Left lung (tissue), 10 donors: Measurements from ENCODE around the gene PROKR1. TPM values are rescaled to one million over a fixed set of nuclear protein-coding genes. Genes with fewer than 3 reads are reported as not detected.

Experiments
- ATAC-seq: fragments of 200-7000 bp; cut with Tn5 transposase; one replicate; pipeline ENCODE4 v1.9.1; 2020; ENCODE audit warnings: moderate library complexity
- DNase-seq, 4 donors: peaks; one replicate each; pipeline ENCODE4 v3.0.0-alpha.2; 2013 to 2020
- H3K27ac ChIP-seq, 2 donors: fragments of 200-600 bp; sonication (generic) in 1 of 2; one replicate each; pipeline versions ENCODE4 v1.5.0 to v1.8.0; 2020 to 2021
- H3K27me3 ChIP-seq, 2 donors: fragments of 200-600 bp; sonication (generic) in 1 of 2; one replicate each; pipeline versions ENCODE4 v1.5.0 to v1.8.0; 2020 to 2021
- H3K36me3 ChIP-seq, 2 donors: fragments of 200-600 bp; sonication (generic) in 1 of 2; one replicate each; pipeline versions ENCODE4 v1.5.0 to v1.8.0; 2020 to 2021
- H3K4me1 ChIP-seq, 2 donors: fragments of 200-600 bp; one replicate each; pipeline ENCODE4 v1.8.0; 2021
- H3K4me3 ChIP-seq, 2 donors: fragments of 200-600 bp; sonication (generic) in 1 of 2; one replicate each; pipeline versions ENCODE4 v1.5.0 to v1.8.0; 2020 to 2021; ENCODE audit warnings: mild to moderate bottlenecking in 1 of 2
- H3K9me3 ChIP-seq, 2 donors: fragments of 200-600 bp; sonication (generic) in 1 of 2; one replicate each; pipeline versions ENCODE4 v1.5.0 to v1.8.0; 2020 to 2021
- CTCF ChIP-seq, 2 donors: fragments of 200-600 bp; sonication (generic) in 1 of 2; IDR thresholded peaks; one replicate each; pipeline versions ENCODE4 v1.5.0 to v1.8.0; 2021; ENCODE audit warnings: antibody characterized with exemption in 2 of 2
- intact Hi-C, 2 donors: fragments of 100-400 bp; cut with DNase I; formaldehyde crosslinking; loops; one replicate each; pipeline versions ENCODE4 v1.11.2 to v1.14.2; 2022
- polyA plus RNA-seq, 6 donors: library from polyadenylated mRNA; unstranded; fragments of 120-200 nt; gene quantifications; one replicate each; pipeline ENCODE4 v1.2.1, GENCODE V29; 2013; ENCODE audit not compliant: insufficient read length in 6 of 6
- total RNA-seq, 2 donors: library from RNA; stranded (reverse); fragmentation: NEBNext Ultra II Directional; extraction: Animal tissue kit (Norgen Biotek cat#: 25700); gene quantifications; one replicate each; pipeline ENCODE4 v1.2.1, GENCODE V29; 2021
- donor health status: DM: no; HTN: yes; CAD: no.
- donor health status: DM: no; HTN: no; CAD: no.

The PROKR1 gene
- total and polyA plus RNA-seq, 8 donors: 0.04 to 0.14 (median 0.09) TPM; not detected in 2

GRCh38 chr2:68603059-68603458 is 40.3 kb upstream of the PROKR1 start:
- Histone ChIP-seq H3K36me3 (no peaks in the 10 kb centered on the region), H3K27me3 (no peaks in the 10 kb centered on the region), H3K9me3 (peaks cover 0 to 24% of the 10 kb centered on the region in 2 donors), H3K27ac (no peak overlapping the region), H3K4me3 (no peak overlapping the region), H3K4me1 (no peaks in the 10 kb centered on the region)
- no peak for TF ChIP-seq CTCF (IDR thresholded peaks at IDR 0.05)
- DNase-seq (no peak), ATAC-seq (no peak)
- intact Hi-C loops: no loop called here

- ATAC-seq: no peak
- no peak for TF ChIP-seq CTCF (IDR thresholded peaks at IDR 0.05)
- no peaks in the 10 kb centered on the region for H3K36me3 ChIP-seq
- DNase-seq: no peak
- H3K4me3 ChIP-seq: no peak overlapping the region
- H3K9me3 ChIP-seq: peaks cover 0 to 25% of the 10 kb centered on the region in 2 donors
- H3K4me1 ChIP-seq: no peaks in the 10 kb centered on the region
- no peak overlapping the region for H3K27ac ChIP-seq
- no peaks in the 10 kb centered on the region for H3K27me3 ChIP-seq
- intact Hi-C loops: no loop called here
Measured at GRCh38 chr2:68604077-68604476, 39.3 kb upstream of the PROKR1 start.

- Histone ChIP-seq H3K27ac (no peak overlapping the region), H3K36me3 (no peaks in the 10 kb centered on the region), H3K4me1 (no peaks in the 10 kb centered on the region), H3K27me3 (no peaks in the 10 kb centered on the region), H3K4me3 (no peak overlapping the region), H3K9me3 (peaks cover 0 to 34% of the 10 kb centered on the region in 2 donors)
- intact Hi-C loops: no loop called here
- ATAC-seq (no peak), DNase-seq (no peak)
- TF ChIP-seq CTCF (IDR thresholded peaks at IDR 0.05): no peak
Measured at GRCh38 chr2:68605939-68606338, 37.4 kb upstream of the PROKR1 start.

- no peak for TF ChIP-seq CTCF (IDR thresholded peaks at IDR 0.05)
- DNase-seq (no peak), ATAC-seq (no peak)
- Histone ChIP-seq H3K4me3 (no peak overlapping the region), H3K4me1 (no peaks in the 10 kb centered on the region), H3K36me3 (no peaks in the 10 kb centered on the region), H3K27me3 (no peaks in the 10 kb centered on the region), H3K27ac (no peak overlapping the region), H3K9me3 (peaks cover 0 to 32% of the 10 kb centered on the region in 2 donors)
- intact Hi-C loops: no loop called here
Measured at GRCh38 chr2:68606759-68607158, 36.6 kb upstream of the PROKR1 start.

GRCh38 chr2:68607837-68608236 is 35.5 kb upstream of the PROKR1 start:
- intact Hi-C loops: no loop called here
- ATAC-seq (no peak), DNase-seq (no peak)
- Histone ChIP-seq H3K4me3 (no peak overlapping the region), H3K9me3 (peaks cover 0 to 26% of the 10 kb centered on the region in 2 donors), H3K27me3 (no peaks in the 10 kb centered on the region), H3K27ac (no peak overlapping the region), H3K4me1 (no peaks in the 10 kb centered on the region), H3K36me3 (no peaks in the 10 kb centered on the region)
- TF ChIP-seq CTCF (IDR thresholded peaks at IDR 0.05): no peak
